ENCODE measurements around the gene NPS. TPM values are rescaled to one million over a fixed set of nuclear protein-coding genes. Genes with fewer than 3 reads are reported as not detected.

Gene NPS
- total and polyA plus RNA-seq, 12 donors, result not detected

GRCh38 chr10:127552446-127552845 is 3.3 kb downstream of the NPS start:
- ATAC-seq, result no peak
- DNase-seq, result no peak
- TF ChIP-seq CTCF (IDR thresholded peaks at IDR 0.05), result no peak

GRCh38 chr10:127553417-127553816 is 4.3 kb downstream of the NPS start:
- no peak for TF ChIP-seq CTCF (IDR thresholded peaks at IDR 0.05)
- H3K4me3 ChIP-seq, result no peak overlapping the region
- H3K36me3 ChIP-seq, result no peaks in the 10 kb centered on the region
- no peaks in the 10 kb centered on the region for H3K9me3 ChIP-seq
- ATAC-seq, result no peak
- H3K27ac ChIP-seq, result no peak overlapping the region
- intact Hi-C loops (cut with DNase I), result no loop called here
- DNase-seq, result no peak
- H3K4me1 ChIP-seq, result no peaks in the 10 kb centered on the region
- peaks cover 0 to 9% (median 3%) of the 10 kb centered on the region in 7 donors for H3K27me3 ChIP-seq
- 87 to 90% methylated on average over 7 of the region's 7 CpGs for WGBS, 2 donors

More at GRCh38 chr10:127552446-127552845, 3.3 kb downstream of the NPS start:
- WGBS, 2 donors, result 61 to 64% methylated on average over 4 of the region's 4 CpGs
- Histone ChIP-seq H3K27me3 (peaks cover 0 to 9% (median 0%) of the 10 kb centered on the region in 7 donors), H3K27ac (no peak overlapping the region), H3K4me1 (no peaks in the 10 kb centered on the region), H3K4me3 (no peak overlapping the region), H3K9me3 (no peaks in the 10 kb centered on the region), H3K36me3 (no peaks in the 10 kb centered on the region)
- intact Hi-C loops (cut with DNase I), result no loop called here

GRCh38 chr10:127556916-127557315 is 7.8 kb downstream of the NPS start:
- peak in 1 of 2 donors; percentile 18 for DNase-seq
- 3 to 6% methylated on average over 11 of the region's 11 CpGs for WGBS, 2 donors
- Histone ChIP-seq H3K27ac (no peak overlapping the region), H3K4me1 (no peaks in the 10 kb centered on the region), H3K36me3 (no peaks in the 10 kb centered on the region), H3K27me3 (peaks cover 0 to 9% (median under 1%) of the 10 kb centered on the region in 7 donors), H3K4me3 (no peak overlapping the region), H3K9me3 (peaks cover 0 to 6% (median 0%) of the 10 kb centered on the region in 11 donors)
- TF ChIP-seq CTCF (IDR thresholded peaks at IDR 0.05), result no peak
- intact Hi-C loops (cut with DNase I), result no loop called here
- no peak for ATAC-seq

GRCh38 chr10:127561647-127562046 is 12.5 kb downstream of the NPS start:
- peaks cover 0 to 9% (median 0%) of the 10 kb centered on the region in 7 donors for H3K27me3 ChIP-seq
- ATAC-seq (no peak), DNase-seq (no peak)
- TF ChIP-seq CTCF (IDR thresholded peaks at IDR 0.05), result no peak
- WGBS, 2 donors, result 65 to 68% methylated on average over 8 of the region's 8 CpGs
- H3K4me3 ChIP-seq, result no peak overlapping the region
- intact Hi-C loops (cut with DNase I), result loop anchor here in 1 of 10 donors (10.0 kb wide), 1 partner anchor 133 kb away; no protein-coding TSS in a partner anchor
- H3K27ac ChIP-seq, result no peak overlapping the region
- peaks cover 0 to 6% (median 0%) of the 10 kb centered on the region in 11 donors for H3K9me3 ChIP-seq
- no peaks in the 10 kb centered on the region for H3K36me3 ChIP-seq
- peaks cover 0 to 7% (median 0%) of the 10 kb centered on the region in 9 donors for H3K4me1 ChIP-seq
